HG03064 (cell line): ENCODE results near the gene PCDHGC5.

Experiments
- ATAC-seq: cut with Tn5 transposase; IDR thresholded peaks from one replicate; pipeline ENCODE4 v1.9.1; 2021; ENCODE audit warnings: low read depth; ENCODE audit not compliant: unreplicated experiment

The PCDHGC5 gene

DNA sequence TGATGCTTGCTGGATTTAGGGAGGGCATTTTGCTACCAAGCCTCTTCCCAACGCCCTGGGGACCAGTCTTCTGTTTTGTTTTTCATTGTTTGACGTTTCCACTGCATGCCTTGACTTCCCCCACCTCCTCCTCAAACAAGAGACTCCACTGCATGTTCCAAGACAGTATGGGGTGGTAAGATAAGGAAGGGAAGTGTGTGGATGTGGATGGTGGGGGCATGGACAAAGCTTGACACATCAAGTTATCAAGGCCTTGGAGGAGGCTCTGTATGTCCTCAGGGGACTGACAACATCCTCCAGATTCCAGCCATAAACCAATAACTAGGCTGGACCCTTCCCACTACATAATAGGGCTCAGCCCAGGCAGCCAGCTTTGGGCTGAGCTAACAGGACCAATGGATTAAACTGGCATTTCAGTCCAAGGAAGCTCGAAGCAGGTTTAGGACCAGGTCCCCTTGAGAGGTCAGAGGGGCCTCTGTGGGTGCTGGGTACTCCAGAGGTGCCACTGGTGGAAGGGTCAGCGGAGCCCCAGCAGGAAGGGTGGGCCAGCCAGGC, 23.0 kb downstream of the PCDHGC5 start:
- no peak for ATAC-seq

DNA sequence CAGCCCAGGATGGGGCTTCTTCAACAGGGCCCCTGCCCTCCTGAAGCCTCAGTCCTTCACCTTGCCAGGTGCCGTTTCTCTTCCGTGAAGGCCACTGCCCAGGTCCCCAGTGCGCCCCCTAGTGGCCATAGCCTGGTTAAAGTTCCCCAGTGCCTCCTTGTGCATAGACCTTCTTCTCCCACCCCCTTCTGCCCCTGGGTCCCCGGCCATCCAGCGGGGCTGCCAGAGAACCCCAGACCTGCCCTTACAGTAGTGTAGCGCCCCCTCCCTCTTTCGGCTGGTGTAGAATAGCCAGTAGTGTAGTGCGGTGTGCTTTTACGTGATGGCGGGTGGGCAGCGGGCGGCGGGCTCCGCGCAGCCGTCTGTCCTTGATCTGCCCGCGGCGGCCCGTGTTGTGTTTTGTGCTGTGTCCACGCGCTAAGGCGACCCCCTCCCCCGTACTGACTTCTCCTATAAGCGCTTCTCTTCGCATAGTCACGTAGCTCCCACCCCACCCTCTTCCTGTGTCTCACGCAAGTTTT, 23.6 kb downstream of the PCDHGC5 start:
- no peak for ATAC-seq

DNA sequence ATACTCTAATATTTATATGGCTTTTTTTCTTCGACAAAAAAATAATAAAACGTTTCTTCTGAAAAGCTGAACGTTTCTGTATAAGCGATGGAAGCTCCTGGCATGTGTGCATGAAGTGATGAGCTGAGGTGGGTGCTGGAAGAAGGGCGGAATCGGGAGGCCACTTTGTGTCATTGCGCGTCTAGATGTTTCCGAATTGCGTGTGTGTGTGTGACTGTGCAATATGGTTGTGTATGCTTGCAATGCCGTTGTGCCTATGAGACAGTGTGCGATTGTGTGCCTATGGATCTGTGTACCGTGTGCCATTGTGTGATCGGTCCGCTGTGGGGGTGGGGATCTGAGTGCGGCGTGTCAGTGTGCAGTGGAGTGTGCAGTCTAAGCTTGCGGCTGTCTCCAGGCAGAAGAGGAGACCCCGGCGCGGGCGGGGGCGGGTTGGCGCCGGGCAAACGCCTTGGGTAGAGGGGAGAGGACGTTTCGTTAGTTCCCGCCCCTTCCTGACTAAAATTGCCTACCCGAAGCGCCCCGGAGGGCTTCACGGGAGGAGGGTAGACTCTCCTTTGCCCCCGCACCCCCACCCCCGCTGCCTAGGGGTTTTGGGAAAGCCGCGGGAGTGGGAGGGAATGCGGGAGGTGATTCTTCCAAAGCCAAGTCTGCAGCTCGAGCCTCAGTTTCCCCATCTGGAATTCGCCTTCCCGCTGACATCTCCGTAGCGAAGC, 24.2 kb downstream of the PCDHGC5 start:
- no peak for ATAC-seq

DNA sequence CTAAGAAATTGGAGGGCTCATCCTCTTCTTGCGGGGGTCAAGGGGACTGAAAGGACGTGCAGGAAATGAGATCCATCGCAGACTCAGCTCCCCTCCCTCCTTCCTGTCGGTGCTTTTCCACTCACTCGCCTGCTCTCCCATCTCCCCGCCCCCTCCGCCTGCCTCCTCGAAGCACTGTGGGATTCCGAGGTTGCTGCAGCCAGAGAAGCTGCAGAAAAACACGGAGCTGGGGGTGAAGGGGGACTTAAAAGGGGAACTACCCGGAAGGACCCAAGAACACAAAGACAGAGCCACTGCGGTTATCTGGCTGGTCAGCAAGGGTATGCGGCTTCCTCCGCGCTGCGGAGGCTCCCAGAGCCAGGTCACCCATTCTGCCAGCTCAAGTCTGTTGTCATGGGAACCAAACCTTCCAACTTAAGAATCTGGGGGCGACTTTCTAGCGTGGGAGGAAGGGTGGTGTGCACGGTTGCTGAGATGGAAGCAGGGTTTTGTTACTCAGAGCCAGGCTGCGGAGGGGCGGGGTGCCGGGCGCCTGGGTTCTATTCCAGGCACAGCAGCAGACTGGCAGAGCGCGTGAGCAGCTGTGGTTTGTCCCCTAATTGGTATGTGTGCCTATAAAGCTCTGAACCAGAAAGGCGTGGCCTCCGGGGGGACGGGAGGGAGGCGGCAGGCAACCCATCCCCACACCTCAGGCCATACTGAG, 24.9 kb downstream of the PCDHGC5 start:
- no peak for ATAC-seq

DNA sequence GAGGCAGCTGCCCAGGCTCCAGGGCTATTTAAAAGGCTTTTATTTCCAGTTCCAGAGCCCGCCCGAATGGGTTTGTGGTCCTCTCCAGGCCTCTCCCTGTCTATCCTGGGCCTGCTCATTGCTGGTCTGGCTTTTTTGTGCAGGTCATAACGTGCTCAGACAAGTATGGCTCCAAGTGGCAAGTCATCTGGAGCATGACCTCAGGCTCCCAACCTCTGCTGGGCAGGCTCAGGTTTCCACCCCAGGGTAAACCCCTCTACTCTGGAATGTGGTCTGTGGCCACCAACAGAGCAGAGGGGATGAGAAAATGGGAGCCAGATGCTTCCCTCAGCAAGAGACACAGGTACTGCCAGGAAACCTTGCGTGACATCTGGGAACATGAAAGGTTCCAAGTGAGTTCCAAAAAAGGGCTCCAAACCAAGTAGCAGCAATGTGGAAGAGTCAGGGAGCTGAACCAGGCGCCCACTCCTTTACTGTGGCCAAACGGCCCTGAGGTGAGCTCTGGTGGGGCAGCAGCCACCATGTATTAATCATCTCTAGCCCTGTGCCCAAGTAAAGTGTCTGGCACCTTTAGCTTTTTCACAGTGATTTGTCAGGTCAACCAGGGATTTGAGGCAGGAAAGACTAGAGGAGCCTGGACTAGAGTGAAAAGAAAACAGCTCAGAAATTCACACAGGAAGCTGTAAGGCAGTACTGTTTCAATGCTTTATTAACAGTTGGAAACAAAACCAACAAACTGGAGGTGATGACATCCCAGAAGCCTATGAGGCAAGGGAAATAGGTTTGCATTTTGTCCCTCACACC, 25.7 kb downstream of the PCDHGC5 start:
- ATAC-seq: no peak

DNA sequence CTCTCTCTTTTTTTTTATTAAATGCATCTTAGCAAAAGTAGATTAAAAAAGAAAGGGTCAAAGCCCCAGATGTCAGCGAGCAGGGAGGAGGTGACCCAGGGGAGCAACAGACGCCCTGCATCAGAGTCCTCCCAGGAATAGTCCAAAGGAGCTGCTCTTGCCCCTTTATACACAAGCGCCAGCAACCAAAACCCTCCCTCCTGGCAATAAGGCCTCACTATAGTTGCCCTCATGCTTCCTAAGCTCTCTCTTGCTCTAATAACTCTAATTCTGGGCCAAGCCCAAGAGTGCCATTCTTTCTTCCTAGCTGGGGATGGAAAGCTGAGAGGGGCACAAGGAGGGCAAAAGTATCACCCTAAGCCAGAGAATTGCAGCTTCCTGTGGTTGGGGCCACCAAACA, 26.3 kb downstream of the PCDHGC5 start:
- ATAC-seq: no peak

DNA sequence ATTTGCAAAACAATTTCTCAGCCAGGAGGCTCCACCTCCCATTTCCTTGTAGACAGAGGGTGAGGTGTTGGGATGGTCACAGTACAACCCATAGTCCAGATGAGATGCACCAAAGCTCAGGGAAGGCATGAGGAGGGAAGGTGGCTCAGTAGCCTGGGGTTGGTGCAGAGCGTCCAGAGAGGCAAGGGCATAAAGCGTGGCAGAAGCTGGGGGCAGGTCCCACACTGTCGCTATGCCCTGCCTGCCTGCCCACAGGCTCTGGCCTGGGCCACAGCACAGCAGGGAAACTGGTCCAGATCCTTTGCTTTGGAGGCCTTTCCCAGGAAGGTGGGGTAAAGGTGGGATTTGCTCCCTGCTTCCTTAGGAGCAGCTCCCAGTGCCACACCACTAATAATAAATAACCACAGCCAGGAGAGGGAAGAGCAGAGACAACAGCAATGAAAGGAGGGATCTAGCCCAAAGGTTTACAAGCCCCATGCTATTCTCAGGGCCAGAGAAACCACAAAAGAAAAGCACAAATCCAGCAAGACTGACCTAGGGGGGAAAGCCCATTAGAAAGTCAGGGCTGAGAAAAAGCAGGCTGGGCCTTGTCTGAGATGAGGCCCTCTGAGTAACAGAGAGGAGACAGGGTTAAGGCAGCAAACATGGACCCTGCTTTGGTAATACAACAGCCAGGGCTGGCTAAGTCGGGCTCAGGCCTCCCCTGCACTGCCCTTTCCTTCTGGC, 27.2 kb downstream of the PCDHGC5 start:
- no peak for ATAC-seq

DNA sequence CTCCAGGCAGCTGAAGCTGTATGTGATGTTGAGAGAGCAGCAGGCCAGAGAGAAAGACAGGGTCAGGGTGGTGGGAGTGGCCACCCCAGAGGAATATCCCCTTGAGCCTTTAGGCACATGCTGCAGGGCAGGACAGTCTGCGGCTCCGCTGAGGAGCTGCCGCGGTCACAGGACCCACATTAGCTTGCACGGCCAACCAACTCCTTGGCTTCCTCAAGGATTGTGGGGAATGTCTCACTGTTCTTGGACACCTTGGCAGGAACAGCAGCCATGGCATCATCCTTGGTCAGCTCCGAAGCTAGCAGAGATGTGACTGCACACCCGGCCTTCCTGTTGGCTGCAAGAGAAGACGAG, 27.8 kb downstream of the PCDHGC5 start:
- no peak for ATAC-seq

DNA sequence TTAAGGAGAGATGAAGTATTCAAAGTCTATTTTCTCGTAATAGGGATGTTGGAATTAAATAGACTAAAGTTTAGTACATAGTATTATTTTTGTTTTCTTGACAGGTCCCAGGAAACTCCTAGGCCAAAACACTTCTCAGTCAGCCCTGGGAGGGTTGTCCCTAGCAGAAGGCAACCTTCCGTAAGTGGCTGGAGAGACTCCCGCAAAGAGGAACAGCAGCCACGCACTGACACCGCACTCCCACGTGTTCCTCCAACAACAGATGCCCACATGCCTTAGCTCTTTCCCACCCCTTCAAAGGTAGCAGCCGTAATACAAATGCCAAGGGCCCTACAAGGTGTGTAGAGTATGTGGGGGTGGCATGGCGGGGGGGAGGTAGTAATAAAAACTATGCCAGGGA, 28.4 kb downstream of the PCDHGC5 start:
- no peak for ATAC-seq

DNA sequence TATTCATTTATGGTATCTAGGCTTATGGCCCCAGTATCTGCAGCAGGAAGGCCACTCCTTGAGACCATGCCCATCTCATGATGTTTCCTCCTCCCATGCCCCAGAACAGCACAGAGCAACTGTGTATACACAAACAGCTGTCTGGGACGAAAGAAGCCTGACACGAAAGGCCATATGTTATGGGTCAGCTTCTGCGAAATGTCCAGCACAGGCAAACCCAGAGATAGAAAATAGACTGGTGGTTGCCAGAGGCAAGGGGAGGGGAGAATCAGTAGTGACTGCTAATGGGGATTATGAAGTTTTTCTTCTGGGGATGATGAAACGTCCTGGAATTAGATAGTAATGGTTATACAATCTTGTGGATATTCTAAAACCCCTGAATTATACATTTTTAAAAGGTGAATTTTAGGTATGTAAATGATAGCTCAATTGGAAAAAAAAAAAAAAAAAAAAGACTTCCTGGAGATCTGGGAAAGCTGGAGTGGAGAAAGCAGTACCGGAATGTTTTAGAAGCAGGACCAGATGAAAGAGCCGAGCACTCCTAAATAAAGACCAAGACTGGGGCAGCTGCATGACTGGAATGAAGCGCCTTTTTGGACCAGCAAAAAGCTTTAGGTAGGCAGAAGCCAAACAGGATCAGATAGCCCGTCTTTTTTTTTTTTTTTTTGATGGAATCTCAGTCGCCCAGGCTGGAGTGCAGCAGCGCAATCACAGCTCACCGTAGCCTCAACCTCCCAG, 29.2 kb downstream of the PCDHGC5 start:
- ATAC-seq: no peak

DNA sequence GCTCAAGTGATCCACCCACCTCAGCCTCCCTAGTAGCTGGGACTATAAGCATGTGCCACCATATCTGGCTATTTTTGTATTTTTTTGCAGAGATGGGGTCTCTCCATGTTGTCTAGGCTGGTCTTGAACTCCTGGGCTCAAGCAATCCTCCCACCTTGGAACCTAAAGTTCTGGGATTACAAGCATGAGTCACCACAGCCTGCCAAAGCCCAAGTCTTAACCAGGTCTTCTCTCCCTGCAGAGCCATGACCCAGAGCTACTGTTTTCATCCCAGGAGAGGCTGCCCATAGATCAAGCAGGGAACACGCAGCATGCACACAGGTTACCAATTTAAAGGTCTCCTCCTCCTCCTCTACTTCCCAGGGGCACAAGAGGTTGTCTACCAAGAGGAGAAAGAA, 29.7 kb downstream of the PCDHGC5 start:
- ATAC-seq: no peak

DNA sequence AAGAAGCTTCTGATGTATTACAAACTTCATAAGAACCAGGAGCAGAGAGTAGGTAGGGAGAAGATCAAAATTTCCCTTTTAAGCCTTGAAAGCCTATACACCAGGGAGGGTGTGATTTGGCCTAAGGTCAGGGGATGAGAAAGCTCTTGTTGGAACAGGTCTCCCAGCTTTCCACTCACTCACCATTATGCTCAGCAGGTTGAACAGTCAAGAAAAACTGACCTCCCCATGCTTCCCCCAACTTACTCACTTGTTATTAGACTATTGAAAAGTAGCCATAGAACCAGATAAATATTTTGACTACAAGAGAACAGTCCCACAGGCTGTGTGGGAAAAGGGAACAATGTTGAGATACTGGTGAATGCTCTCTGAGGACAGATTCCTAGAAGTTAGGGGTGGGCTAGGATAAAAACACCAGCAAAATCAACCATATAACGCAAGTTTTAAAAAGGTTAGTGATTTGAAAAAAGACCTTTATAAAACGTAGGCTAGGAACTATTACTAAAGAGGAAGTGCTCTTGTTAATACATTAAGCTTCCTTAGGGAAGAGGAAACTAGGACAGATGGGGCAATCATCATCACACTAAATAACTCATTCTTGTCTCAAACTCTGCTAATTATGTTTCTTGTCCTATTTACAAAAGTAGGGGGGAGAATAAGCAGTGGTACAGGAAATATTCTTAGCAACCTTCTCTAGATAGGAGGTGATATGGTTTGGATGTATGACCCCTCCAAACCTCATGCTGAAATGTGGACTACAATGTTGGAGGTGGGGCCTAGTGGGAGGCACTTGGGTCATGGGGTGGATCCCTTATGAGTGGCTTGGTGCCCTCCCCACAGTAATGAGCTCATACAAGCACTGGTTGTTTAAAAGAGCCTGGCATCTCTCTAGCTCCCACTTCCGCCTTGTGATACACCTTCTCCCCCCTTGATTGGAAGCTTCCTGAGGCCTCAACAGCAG, 31.0 kb downstream of the PCDHGC5 start:
- no peak for ATAC-seq

DNA sequence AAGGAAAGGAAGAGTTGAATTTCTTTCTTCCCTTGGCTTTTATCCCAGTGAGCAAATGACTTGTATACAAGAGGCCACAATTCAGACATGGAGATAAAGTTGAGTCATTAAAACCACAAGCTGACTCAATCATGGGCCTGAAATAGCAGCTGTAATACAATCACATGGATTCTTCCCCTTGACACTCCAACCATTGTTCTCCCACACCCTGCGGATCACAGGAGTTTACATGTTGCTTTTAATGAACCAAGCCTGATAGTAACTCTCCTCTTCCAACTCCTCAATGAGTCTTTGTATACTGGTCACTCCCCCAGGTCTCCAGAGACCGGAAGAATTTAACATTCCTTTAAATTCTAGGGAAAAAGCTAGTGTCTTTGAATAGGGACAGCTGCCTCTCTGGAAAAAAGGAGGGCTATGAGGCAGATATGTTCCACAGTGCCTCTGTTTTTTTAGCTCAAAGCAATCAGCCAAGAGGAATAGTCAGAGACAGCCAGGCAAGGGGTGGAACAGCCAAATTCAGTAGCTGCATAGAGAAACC, 32.4 kb downstream of the PCDHGC5 start:
- ATAC-seq: no peak

DNA sequence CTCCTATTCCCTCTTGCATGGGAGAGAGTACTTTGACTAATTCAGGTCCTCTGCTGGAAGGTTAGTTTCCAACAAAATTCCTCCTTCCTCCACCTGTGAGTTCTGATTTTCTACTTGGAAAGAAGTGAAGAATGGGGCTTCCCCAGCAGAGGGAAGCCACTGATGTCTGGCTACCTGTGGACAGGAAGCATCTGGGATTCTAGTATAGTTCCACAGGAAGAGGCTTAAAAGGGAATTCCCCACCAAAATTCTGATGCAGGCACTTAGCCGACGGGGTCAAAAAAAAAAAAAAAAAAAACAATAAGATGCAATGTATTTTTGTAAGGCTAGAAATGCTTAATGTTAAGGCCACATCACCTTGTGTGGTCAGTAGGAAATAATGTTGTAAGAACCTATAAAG, 33.4 kb downstream of the PCDHGC5 start:
- no peak for ATAC-seq

DNA sequence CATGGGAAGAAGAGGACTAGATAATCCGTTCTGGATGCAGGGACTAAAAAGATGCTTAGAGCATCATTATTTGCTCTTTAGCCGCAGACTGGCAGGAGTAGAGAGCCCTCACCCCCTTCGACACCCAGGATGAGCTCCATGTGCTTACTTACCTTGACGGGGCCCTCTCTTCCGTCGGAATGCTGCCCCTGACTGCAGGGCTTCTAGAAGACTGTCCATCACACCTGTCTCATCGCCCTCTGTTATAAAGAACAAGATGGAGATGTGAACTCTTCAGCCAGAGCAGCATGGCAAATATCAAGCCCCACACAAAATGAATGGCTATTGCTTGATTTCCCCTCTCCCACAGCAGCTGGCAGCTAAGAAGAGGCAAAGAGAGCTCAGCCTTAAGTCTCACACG, 35.1 kb downstream of the PCDHGC5 start:
- no peak for ATAC-seq

DNA sequence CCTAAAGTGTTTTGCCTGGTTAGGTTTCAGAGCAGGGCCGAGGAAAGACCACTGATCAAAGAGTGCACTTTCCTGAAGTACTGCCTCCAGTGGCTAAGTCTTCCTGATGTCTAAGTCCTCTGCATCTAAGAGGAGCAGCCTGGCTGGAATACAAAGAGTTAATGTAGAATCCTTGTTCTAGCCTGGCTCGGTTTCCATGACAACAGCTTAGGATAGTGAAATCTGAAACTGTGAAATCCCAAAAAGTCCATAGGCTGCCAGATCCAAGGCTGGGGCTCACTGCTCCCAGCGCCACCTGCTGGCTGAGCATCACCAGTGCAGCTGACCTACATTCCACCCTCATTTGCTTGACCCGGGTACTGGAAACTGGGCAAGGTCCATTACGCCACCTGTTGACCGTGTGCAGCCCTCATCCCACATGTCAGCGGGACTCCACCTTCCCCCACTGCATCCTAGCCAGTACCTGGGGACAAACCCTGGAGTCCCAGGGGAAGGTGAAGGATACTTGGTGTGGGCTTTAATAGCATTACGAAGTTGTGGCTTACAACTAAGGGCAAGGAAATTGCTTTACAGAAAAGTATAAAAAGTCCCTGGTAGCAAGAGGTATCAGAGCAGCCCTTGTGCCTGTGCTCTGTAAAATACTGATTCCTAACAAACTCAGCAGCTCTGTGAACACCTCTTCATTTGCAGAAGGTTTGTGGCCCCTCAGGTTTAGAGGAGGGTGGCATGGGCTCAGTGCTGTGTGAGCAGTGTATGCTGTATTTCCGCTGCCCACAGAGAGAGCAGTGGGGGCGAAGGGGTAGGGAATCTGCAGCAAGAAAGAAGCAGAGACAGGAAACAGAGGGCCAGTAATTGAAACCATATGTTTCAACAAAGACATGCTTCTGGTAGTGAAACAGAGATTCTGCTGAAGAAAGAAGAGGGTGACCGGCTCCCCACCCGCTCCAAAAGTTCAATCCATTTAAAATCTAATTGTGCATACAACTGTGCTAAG, 36.0 kb downstream of the PCDHGC5 start:
- ATAC-seq: peak; percentile 54

DNA sequence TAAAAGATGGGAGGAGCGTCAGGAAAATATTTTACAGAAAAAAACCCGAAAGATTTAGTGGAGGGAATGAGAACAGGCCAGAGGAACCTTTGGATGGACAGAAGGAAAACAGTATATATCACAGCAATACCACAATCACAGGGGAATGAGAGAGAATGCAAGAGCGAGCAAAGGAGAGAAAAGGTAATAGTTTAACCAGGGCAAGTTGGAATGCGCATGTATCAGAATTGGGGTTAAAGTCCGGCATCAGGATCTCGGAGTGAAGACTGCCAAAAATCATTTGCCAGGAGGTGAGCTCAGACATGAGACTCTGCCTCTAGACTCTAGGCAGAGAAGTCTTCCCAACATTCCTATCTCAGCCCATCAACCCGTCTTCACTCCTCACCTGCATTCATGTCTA, 36.8 kb downstream of the PCDHGC5 start:
- ATAC-seq: no peak
